Transverse colon (tissue), 4 donors: Measurements from ENCODE around the gene RPRD1A. TPM values are rescaled to one million over a fixed set of nuclear protein-coding genes. Genes with fewer than 3 reads are reported as not detected.

Source experiments
- DNase-seq: peaks from one replicate; pipeline ENCODE4 v3.0.0-alpha.2; 2019
- H3K27ac ChIP-seq, 4 donors: fragments of 200-600 bp; sonication (generic); 2 replicates each; pipeline ENCODE4 v1.5.1; 2016 to 2018; ENCODE audit warnings: inconsistent platforms in 4 of 4
- H3K27me3 ChIP-seq: fragments of 200-600 bp; sonication (generic); 2 replicates; pipeline ENCODE4 v1.5.1; 2017; ENCODE audit warnings: inconsistent platforms
- H3K36me3 ChIP-seq, 4 donors: fragments of 200-600 bp; sonication (generic); 2 replicates each; pipeline ENCODE4 v1.5.1; 2017 to 2019; ENCODE audit warnings: inconsistent platforms in 4 of 4
- H3K4me1 ChIP-seq, 4 donors: fragments of 200-600 bp; sonication (generic); 2 replicates each; pipeline ENCODE4 v1.5.1; 2017 to 2020; ENCODE audit warnings: inconsistent platforms in 4 of 4
- H3K4me3 ChIP-seq, 4 donors: fragments of 200-600 bp; sonication (generic); 1 replicate in 1 of 4; 2 replicates in 3 of 4; pipeline versions ENCODE4 v1.5.1 to v1.6.1; 2017 to 2019; ENCODE audit warnings: inconsistent platforms in 4 of 4
- H3K9me3 ChIP-seq, 2 donors: fragments of 200-600 bp; sonication (generic); 2 replicates each; pipeline ENCODE4 v1.5.1; 2017 to 2019; ENCODE audit warnings: inconsistent platforms in 2 of 2
- CTCF ChIP-seq, 5 experiments: fragments of 200-600 bp in 3 of 5; fragments of 450-650 bp in 2 of 5; sonication (generic) in 3 of 5; IDR thresholded peaks; 1 replicate in 2 of 5; 2 replicates in 3 of 5; pipeline ENCODE4 v1.5.1; 2016 to 2017; ENCODE audit warnings: antibody characterized with exemption in 5 of 5, inconsistent platforms in 3 of 5, mild to moderate bottlenecking in 2 of 5, moderate library complexity in 1 of 5
- EP300 ChIP-seq: sonication (generic); formaldehyde crosslinking; IDR thresholded peaks from one replicate; pipeline ENCODE4 v1.6.1; 2017; ENCODE audit warnings: antibody characterized with exemption, low read depth
- POLR2A ChIP-seq: fragments of 450-650 bp; IDR thresholded peaks from one replicate; pipeline ENCODE4 v1.6.1; 2016; ENCODE audit warnings: antibody characterized with exemption, mild to moderate bottlenecking, moderate library complexity
- POLR2AphosphoS5 ChIP-seq, 3 donors: sonication (generic); formaldehyde crosslinking; IDR thresholded peaks; one replicate each; pipeline ENCODE4 v1.6.1; 2016; ENCODE audit warnings: antibody characterized with exemption in 3 of 3
- WGBS, 2 donors: methylation state at CpG; one replicate each; pipeline ENCODE4 v1.1.5; 2018; ENCODE audit warnings: low coverage in 1 of 2; 5-methylcytosine and 5-hydroxymethylcytosine counted together
- in situ Hi-C, 4 donors: fragments of 200-750 bp; cut with MboI; loops; one replicate each; pipeline versions ENCODE4 v1.15.0 to v1.15.1; 2017; ENCODE audit warnings: low sequenced_read_pairs in 3 of 4, low pct_ligation_motif_present in 1 of 4, low pct_unique_long_range_greater_than_20kb in 1 of 4
- intact Hi-C: fragments of 100-400 bp; cut with DNase I; formaldehyde crosslinking; loops from one replicate; pipeline ENCODE4 v1.15.1; 2023; ENCODE audit warnings: low total_unique reads
- total RNA-seq, 4 donors: library from RNA; depleted of rRNA; stranded (reverse); fragments of >200 nt; gene quantifications; one replicate each; pipeline ENCODE4 v1.1.0, GENCODE V29; 2016

RPRD1A gene
- total RNA-seq, 4 donors from 2014 or later, result 34.4 to 59.9 (median 44.3) TPM

GRCh38 chr18:35974181-35974580 lies 93.2 kb downstream of the RPRD1A start:
- in situ Hi-C loops, result loop anchor here in 3 of 4 donors (25.0 kb wide), 1 partner anchor 587 kb away; the partner anchor contains the start of gene ZNF396 (in 3 of the 3)
- no peak overlapping the region for H3K4me3 ChIP-seq
- 56 to 67% methylated on average over 3 of the region's 3 CpGs for WGBS, 2 donors

GRCh38 chr18:35973650-35974049 lies 93.7 kb downstream of the RPRD1A start:
- 93 to 100% methylated on average over 2 to 12 of the region's 12 CpGs for WGBS, 2 donors
- Histone ChIP-seq H3K27me3 (no peaks in the 10 kb centered on the region), H3K4me3 (peak overlapping the region in 1 of 4 donors; percentile 88), H3K36me3 (peaks cover 0 to 29% (median 8%) of the 10 kb centered on the region in 4 donors), H3K9me3 (no peaks in the 10 kb centered on the region), H3K4me1 (peaks cover 12 to 25% (median 19%) of the 10 kb centered on the region in 4 donors), H3K27ac (peak overlapping the region in 1 of 4 donors; percentile 83)
- intact Hi-C loops (no loop called here), in situ Hi-C loops (loop anchor here in 3 of 4 donors (25.0 kb wide), 1 partner anchor 586 kb away; the partner anchor contains the start of gene ZNF396 (in 3 of the 3))
- DNase-seq, result no peak
- TF ChIP-seq CTCF (IDR thresholded peaks at IDR 0.05), result no peak
- TF ChIP-seq EP300, result no peak
- no peak for TF ChIP-seq POLR2AphosphoS5 (IDR thresholded peaks at IDR 0.05)

More at GRCh38 chr18:35974181-35974580, 93.2 kb downstream of the RPRD1A start:
- Histone ChIP-seq H3K27ac (no peak overlapping the region), H3K27me3 (no peaks in the 10 kb centered on the region), H3K36me3 (peaks cover 0 to 34% (median 10%) of the 10 kb centered on the region in 4 donors), H3K9me3 (no peaks in the 10 kb centered on the region), H3K4me1 (peaks cover 12 to 25% (median 19%) of the 10 kb centered on the region in 4 donors)
- intact Hi-C loops, result no loop called here
- no peak for DNase-seq
- TF ChIP-seq POLR2AphosphoS5 (IDR thresholded peaks at IDR 0.05), result no peak
- TF ChIP-seq CTCF (IDR thresholded peaks at IDR 0.05), result no peak
- no peak for TF ChIP-seq POLR2A
- no peak for TF ChIP-seq EP300

- Histone ChIP-seq H3K36me3 (peaks cover 0 to 17% (median 2%) of the 10 kb centered on the region in 4 donors), H3K4me3 (peak within 1 kb of the TSS; percentile 76 to 91 (median 87)), H3K27me3 (no peaks in the 10 kb centered on the region), H3K4me1 (peaks cover 12 to 25% (median 19%) of the 10 kb centered on the region in 4 donors), H3K27ac (peak within 1 kb of the TSS; percentile 83 to 97 (median 92)), H3K9me3 (no peaks in the 10 kb centered on the region)
- DNase-seq, result peak; percentile 96
- TF ChIP-seq EP300, result no peak
- TF ChIP-seq POLR2A, result peak; percentile 74
- TF ChIP-seq POLR2AphosphoS5 (IDR thresholded peaks at IDR 0.05), result peak; percentile 75 to 88 (median 76)
- in situ Hi-C loops (loop anchor here in 3 of 4 donors (25.0 kb wide), 1 partner anchor 585 kb away; the partner anchor contains the start of gene ZNF396 (in 3 of the 3)), intact Hi-C loops (no loop called here)
- 0% methylated on average over 5 to 59 of the region's 73 CpGs for WGBS, 2 donors
Observed at GRCh38 chr18:35972197-35973000, 95.0 kb downstream of the RPRD1A start, which contains the start of gene RMP24. TSS of gene RMP24 (plus strand) at chr18:35972679.

GRCh38 chr18:35971661-35972196 lies 95.6 kb downstream of the RPRD1A start:
- TF ChIP-seq POLR2AphosphoS5 (IDR thresholded peaks at IDR 0.05) (no peak), CTCF (IDR thresholded peaks at IDR 0.05) (no peak), POLR2A (no peak), EP300 (no peak)
- Histone ChIP-seq H3K27ac (peak overlapping the region; percentile 83 to 97 (median 92)), H3K9me3 (no peaks in the 10 kb centered on the region), H3K36me3 (peaks cover 0 to 10% (median 0%) of the 10 kb centered on the region in 4 donors), H3K4me1 (peaks cover 12 to 25% (median 19%) of the 10 kb centered on the region in 4 donors), H3K27me3 (no peaks in the 10 kb centered on the region), H3K4me3 (peak overlapping the region; percentile 58 to 91 (median 82))
- intact Hi-C loops (no loop called here), in situ Hi-C loops (loop anchor here in 3 of 4 donors (25.0 kb wide), 1 partner anchor 584 kb away; the partner anchor contains the start of gene ZNF396 (in 3 of the 3))
- DNase-seq, result peak; percentile 14
- WGBS, 2 donors, result 28 to 38% methylated on average over 12 to 15 of the region's 15 CpGs
